GDM1 (cell line): ENCODE measurements around the gene MVB12B.

Experiments
- DNase-seq: peaks from one replicate; lab custom pipeline; 2025; lab: John Stamatoyannopoulos, UW

Gene MVB12B

DNA sequence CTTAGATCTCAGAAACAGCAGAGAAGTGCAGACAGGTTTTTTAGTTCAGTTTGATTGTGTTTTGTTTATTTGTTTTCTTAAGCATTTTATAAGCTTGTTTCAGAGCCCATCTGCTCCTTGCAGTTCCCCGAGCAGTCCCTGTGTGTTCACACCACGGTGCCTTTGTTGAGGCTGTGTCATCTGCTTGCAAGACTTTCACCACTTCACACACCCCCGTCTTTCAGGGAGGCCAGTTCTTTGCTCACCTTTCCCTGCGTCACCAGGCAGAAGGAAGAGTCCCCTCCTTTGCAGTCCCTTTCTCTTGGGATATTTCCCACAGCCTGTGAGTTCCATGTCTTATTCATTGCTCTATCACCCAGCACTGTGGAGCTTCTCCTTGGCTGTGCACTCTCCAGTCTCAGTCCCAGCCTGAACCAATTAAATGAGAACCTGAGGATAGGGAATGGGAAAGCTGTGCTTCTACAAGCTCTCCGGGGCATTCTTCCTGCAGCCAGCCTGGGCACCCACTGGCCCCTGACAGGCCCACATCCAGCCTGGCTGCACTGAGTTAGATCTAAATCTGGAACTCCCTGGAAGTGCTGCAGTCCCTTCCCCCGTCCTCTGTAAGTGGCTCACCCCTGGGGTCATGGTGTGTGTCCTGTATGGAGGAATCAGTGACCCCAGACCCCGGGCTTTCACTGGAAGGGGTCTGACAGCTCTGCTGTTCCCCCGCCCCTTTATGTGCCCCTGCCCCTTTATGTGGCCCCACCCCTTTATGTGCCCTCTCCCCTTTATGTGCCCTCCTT, 5.5 kb downstream of the MVB12B start:
- no peak for DNase-seq

DNA sequence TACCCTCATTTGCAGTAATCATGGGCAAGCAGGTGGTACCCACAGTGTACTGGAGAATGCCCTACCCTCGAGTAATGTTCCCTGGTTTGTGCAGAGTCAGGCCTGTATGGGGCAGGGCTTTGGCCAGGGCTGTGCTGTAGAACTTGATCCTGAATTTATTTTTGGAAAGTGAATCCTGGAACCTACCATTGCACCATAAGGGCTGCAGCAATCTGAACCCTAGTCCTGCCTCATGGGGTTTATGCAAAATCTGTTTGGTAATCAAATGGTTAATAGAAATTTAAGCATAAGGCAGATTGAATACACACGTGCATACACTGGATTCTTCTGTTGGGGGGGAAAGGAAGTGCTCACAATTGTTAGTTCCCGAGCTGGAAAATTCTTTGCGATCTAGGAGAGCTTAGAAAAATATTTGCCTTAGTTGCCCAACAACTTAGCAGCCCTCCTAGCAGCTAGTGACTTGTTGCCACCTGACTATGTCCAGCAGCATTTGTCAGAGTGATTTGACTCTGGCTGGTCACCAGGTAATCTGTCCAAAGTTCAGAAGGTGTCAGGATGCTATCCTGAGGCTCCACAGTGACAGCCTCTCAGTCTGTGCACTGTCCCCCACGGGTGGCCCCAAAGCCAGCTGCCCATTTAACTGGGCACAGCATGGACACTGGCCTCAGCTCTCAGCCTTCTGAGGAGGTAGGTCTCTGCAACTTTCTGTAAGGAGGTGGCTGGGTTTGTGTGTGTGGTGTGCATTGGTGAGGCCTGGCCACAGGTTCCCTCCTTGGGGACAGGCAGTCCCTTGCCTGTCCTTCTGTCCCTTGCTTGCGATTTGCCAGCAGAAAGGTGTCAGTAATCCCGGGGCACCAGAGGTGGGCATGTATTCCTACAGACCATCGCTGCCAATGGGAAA, 8.3 kb downstream of the MVB12B start:
- no peak for DNase-seq

DNA sequence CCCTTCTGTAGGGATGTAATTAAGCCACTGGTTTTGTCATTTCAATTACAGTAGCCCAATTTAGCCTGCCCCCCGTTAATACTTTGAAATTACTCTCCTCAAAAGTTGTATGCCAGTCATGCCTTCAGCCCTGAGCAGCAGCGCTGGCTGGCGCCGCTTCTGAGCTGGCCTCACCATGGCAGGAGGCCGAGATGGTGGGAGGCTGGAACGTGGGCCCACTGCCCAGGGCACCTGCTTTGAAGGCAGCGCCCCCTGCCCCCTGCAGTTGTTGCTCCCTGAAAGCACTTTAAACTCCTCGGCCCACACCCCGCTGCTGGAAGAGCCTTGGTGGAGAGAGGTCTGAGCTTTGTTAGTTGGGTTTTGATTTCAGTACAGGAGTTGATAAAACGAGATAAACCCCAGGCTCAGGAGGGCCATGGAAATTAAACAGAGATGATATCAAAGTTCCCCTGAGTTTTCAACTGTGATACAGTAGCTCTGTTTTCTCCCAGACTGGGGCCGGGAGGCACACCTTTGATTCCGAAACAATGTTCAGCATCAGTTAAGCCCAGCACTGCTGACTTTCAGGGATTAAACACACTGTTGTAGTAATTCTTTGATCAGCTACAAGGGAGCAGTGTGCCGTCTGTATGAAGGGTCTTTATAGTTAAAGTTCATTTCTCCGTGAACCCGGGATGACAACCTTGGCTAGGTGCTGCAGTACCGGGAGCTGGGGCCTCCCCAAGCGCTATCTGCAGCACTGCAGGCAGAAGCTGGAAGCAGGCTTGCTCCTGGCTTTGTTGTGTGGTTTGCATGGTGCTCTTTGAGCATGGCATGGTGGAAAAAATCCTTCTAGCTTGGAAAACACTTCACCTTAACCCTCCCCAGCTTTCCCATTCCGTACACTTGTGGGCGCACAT, 9.5 kb downstream of the MVB12B start:
- DNase-seq = no peak

DNA sequence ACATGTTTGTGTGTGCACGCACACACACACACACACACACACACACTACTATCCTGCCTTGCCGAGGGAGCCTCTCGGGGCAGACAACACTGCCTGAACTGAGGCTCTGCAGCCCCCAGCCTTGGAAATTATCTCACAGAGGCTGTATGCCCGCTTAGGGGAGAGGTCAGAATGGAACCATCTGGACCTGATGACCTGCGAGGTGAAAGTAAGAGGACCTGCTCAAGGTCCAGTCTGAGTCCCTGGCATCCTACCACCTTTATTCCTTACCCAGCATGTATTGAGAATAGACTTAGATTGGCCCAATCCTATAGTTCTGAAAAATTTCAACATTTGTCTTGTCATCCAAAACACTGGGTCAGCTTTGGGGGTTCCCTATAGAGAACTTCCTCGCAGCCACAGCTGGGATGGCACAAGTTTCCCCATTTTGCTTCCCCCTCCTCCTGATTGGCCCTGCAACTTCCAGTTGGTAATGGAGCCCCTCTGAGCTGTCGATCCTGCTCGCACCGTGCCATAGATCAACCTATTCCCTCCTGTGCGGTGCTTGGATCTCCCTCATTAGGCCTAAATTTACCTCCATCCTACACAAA, 10.2 kb downstream of the MVB12B start:
- no peak for DNase-seq

DNA sequence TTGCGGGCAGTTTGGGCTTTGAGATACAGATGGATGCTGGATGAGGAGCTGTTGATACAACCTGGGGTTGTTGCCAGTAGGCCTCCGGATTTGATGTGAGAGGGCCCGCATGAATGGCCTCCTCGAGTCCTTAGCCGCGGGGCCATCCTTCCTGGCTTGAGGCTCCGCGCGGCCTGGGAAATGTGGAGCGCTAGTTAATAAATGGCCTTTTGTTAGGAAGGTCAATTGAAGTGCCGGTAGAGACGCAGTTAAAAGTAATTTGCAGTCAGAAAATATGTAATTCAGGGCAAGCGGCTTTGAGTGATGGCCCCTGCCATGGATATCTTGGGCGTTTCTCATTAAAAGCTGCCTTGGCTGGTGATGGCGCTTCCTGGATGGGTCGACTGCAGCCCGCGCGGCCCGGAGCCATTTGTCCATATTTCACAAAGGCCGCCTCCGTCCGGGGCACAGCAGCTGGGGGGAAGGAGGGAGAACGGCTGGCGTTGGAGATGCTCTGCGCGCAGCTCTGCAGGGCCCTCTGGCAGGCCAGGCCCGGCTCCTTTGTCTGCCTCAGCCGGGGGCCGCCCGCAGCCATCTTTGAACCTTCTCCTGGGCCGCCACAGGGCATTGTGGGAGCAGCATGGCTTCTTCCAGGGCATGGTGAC, 11.2 kb downstream of the MVB12B start:
- no peak for DNase-seq

DNA sequence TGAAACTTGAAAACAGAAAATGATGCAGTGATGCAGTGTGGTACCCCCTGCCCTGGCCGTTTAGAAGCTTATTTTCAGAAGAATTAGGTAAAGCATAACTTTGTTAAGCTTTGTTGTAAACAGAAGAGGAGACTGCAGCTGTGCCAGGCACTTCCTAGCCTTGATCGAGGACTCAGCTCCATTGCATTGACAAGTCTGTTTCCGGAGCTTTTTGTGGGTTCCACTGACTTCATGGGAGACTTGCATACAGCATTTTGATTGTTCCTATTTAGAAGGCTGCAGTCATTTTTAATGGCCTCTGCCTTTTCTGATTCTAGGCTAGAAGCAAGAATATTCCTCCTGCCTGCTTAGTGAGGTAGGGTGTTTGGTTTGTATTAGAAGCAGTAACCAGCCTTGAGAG, 12.3 kb downstream of the MVB12B start:
- no peak for DNase-seq

DNA sequence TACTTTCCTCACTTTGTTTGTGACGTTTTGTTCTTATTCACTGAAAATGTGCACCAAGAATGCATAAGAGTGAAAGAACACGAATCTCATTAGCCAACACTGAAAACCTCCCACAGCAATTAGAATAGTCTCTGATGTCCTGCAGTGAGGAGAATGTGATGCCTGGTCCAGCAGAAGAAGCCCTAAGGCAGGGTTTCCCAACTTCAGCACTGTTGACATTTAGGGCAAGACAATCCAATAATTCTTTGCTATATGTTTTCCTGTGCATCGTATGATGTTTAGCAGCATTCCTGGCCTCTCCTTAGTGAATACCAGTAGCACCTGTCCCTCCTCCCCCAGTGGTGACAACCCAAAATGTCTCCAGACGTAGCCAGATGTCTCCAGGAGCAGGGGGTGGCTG, 14.8 kb downstream of the MVB12B start:
- DNase-seq = no peak

DNA sequence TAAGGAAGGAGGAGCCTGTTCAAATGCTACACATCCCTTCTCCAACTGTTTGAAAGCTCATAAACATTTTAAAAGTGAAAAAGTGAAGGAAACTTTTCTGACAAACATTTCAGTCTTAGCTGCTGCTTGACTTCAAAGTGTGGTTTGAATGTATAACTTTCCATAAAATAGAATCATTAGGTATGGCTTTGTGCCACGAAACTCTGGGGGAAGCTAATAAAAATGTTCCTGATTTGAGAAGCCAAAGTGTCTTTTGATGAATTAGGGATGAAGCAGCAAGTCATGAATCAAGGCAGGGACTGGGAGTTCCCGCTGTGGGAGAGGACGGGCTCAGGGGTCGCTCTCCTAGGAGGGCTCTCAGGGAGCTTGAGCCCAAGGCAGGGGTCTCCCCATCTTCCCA, 15.3 kb downstream of the MVB12B start:
- no peak for DNase-seq

DNA sequence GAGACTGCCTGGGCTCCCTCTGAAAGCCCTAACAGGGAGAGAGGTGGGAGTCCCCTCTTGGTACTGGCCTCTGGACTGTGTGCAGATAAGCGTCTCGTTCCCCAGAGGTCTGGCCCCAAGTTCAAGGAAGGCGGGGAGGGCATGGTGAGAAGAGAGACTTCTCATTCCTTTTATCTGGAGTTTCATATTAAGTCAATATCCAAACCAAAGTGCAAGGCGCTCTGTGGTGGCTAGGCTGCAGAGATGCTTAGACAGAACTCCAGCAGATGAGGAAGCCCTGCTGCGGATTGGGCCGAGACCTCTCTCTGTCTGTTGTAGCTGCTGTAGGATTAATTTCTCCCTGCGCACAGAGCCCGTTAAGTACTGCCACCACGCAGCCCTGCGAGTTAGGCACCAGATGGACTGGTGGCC, 16.0 kb downstream of the MVB12B start:
- DNase-seq = no peak

DNA sequence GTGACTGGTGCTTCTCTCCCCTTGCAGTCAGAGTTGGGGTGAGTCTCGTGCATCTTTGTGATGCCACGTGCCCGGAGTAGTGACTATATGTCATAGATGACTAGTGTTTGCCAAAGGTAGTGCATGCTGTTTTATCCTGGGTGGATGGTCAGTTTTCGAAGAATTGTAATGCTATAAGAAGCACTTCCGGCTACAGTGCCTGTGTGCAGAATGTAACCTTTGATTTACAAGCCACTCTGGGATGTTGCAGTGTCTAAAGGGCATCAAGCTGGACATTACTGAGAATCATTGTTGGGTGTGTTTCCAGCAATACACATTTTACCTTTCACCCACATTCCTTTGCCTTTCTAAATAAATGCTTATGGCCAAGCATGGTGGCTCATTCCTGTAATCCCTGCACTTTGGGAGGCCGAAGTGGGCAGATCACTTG, 16.7 kb downstream of the MVB12B start:
- no peak for DNase-seq

DNA sequence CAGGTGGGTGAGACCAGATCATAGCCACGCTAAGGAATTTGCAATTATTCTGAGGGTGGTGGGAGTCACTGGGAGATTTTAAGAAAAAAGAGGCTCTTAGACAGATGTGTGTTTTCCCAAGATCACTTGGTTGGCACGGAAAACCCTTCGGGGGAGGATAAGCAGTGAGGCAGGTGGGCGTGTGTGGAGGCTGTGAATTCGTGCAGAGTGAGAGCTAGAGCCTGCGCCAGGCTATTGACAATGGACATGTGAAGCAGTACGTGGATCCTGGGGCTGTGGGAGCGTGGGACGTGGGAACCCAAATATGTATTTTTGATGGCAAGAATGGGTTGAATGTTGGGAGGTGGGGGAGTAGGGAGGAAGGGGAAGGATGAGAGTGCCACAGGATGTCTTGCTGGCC, 19.4 kb downstream of the MVB12B start:
- no peak for DNase-seq

DNA sequence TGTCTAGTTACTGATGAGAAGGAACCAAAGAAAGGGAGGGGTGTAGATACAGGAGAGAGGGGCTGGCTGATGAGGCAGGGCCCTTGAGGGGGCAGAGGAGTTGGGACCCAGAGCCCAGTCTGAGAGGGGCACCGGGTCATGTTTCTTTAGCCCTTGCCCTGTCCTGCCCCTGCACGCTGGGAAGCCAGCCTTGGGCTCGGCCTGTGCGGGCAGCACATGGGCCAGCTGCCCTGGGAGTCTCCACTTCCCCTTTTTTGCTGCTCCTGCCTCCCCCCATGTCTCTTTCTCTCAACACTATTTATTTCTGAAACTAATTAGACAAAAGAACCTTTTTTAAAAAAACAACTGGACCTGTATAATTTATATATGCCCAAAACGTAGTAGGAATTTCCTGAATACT, 20.5 kb downstream of the MVB12B start:
- DNase-seq = no peak

DNA sequence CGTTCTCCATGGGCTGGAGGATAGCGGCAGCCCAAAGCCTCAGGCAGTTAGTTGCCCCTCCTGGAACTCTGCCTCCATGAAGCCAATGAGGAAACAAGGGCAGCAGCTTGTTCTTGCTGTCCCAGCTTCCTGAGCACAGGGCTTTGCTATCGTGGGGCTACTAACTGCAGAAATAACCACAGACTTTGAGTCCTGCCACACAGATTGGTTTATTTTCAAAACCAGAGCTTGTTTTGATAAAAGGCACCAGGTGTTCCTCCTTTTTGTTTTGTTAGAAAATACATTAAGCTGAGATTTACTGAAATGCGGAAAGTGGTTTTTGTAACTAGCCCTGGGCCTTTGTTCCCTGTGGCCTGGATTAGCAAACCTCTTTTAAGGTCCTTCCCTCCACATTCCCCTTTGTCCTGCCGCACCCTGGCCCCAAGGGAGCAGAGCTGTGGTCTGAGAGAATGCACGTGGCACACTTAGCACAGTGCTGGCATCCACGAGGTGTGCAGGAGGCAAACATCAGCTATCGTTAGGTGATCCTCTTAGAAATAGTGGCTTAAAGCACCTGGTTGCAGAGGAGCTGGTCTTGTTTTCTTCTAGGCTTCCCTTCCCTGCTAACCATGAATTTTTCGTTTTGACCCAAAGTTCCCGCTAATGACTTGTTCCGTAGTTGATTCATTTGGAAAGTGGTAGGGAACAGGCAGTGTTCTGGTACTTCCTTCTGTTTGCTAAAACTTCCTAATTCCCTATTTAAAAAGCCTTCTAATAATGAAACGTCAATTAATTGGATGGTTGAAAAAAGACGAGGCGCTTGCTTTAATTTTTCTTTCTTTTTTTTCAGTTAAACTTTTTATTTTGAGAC, 21.5 kb downstream of the MVB12B start:
- DNase-seq = no peak

DNA sequence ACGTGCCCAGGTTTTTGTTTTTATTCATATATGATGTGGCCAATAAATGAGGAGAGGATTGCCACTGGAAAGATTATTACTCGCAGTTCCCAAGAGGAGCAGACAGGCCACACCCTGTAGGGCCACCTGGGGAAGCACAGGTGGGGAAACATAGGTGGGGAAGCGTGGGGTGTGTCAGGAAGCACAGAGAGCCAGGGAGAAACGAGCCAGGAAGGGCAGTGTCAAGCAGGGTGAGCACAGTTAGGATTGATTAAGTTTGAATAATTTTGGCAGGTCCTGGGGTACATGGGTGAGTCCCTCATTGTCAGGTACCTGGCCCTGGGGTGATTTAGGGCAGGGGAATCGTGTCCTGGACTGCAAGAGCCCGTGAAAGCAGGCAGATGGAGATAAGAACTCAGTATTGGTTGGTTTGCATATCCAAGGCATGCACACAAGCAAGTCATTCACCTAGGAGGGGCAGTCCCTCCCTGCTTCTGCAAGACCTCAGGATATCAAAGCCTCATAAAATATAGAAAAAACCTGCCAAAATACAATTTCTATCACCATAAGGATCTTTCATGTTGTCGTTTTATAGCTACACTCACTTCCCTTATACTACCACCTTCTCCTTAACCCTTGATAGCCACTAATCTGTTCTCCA, 22.4 kb downstream of the MVB12B start:
- DNase-seq = no peak

DNA sequence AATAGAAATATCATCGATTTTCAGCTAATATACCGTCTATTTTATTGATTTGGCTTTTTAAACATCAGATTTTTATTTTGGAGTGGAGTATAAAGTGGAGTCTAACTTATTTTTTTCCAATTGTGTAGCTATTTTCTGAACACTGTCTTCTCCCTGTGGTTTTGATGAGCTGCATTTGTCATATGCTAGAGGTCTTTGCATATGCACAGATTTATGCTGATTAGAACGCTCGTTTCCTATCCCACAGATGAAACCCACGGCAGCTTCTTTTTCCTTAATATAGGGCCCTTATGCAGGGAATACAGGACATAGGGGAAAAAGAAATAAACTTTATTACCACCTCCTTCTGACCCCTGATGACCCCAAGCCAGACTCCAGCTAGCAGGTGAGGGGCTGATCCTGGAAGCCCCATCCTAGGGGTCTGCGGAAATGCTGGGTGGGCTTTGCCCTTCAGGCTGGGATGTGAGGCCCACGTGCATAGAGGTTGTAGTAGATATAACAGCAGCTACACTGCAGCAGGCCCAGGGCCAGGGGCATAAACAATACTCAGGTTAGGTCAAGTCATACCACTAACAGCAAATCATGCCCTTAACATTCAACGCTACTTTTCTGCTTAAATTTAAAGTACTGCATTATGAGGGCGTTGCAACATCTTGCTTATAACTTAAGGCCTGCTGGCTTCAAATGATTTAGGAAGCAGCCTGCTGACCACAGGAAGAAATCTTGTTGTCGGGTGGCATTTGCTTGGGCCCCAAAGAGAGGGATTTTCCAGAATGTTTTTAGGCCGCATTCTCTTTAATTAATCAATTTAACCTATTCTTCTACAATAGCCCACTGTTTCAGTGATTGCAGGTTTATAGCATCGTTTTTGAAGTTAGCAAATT, 28.5 kb downstream of the MVB12B start:
- no peak for DNase-seq

DNA sequence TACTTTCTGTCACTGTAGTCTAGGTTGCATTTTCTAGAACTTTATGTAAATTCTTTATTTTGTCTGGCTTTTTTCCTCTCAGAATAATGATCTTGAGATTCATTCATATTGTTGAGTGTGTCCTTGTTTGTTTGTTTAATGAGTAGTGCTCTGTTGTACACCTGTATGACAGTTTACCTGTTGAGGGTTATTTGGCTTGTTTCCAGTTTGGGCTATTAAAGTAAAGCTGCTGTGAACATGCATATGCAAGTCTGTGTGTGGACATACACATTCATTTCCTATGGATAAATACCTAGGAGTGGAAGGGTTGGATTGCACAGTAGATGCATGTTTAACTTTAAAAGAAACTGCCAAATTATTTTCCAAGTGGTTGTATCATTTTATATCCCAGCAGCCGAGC, 30.4 kb downstream of the MVB12B start:
- DNase-seq = no peak

DNA sequence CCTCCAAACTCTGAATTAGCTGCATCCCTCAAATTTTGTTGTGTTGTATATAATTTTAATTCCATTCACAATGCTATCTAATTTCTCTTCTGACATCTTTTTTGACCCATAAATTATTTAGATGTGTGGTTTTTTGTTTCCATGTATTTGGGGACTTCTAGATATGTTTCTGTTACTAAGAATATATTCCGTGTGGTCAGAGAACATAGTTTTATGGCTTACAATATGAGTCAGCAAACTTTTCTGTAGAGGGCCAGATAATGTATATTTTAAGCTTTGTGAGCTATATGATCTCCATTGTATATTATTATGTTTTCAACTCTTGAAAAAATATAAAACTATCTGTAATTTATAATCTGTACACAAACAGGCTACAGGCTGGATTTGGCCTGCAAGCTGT, 33.4 kb downstream of the MVB12B start:
- DNase-seq = no peak

DNA sequence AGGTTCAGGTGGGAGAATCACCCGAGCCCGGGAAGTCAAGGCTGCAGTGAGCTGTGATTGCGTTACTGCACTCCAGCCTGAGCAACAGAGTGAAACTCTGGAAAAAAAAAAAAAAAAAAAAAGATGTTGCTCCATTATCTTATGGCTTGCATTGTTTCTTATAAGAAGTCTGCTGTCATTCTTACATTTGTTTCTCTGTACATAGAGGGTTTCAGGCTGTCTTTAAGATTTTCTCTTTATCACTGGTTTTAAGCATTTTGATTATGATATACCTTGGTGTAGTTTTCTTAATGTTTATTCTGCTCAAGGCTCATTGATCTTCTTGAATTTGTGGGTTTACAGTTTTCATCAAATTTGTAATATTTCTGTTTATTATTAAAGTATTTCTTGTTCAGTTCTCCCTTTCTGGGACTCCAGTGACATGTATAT, 35.2 kb downstream of the MVB12B start:
- no peak for DNase-seq

DNA sequence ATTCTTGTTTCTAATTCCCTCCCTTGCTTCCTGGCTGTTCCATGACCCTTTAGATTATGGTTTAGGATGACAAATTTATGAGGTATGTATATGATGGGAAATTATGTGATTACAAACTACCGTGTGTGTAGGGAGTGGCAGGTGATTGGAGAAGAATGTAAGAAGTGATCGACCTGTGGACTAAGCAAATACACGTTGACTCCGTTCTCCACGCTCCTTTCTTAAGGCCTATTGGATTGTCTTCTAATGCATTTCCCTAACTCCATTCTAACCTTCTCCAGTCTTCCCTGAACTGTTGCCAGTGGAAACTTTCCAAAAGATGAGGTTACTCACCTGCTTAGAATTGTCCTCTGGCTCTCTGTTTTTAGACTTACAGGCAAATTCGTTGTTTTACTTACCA, 36.6 kb downstream of the MVB12B start:
- no peak for DNase-seq
